H7 (cell line): ENCODE data around the gene BRINP1. TPM values are rescaled to one million over a fixed set of nuclear protein-coding genes. Genes with fewer than 3 reads are reported as not detected.

Experiments
- DNase-seq: peaks from one replicate; pipeline ENCODE4 v3.0.0; 2012
- H3K27me3 ChIP-seq: 2 replicates; pipeline ENCODE4 v1.6.0; 2011; ENCODE audit warnings: mild to moderate bottlenecking, low read length; ENCODE audit not compliant: control insufficient read depth, insufficient read depth
- H3K36me3 ChIP-seq: replicated peaks from 2 replicates; pipeline ENCODE4 v1.5.1; 2011; ENCODE audit warnings: low read length; ENCODE audit not compliant: control insufficient read depth, insufficient read depth
- H3K4me3 ChIP-seq: 2 replicates; pipeline ENCODE4 v1.5.1; 2011; ENCODE audit warnings: low read depth, mild to moderate bottlenecking, control low read depth, low read length, moderate library complexity; ENCODE audit not compliant: insufficient read depth
- total RNA-seq: library from RNA; depleted of rRNA; stranded (reverse); fragments of >200 nt; shearing (Covaris generic); gene quantifications from 2 replicates; pipeline ENCODE4 v1.2.3, GENCODE V29; 2014

BRINP1 gene
- total RNA-seq, 1 experiment from 2014 or later = 14.4 TPM

DNA sequence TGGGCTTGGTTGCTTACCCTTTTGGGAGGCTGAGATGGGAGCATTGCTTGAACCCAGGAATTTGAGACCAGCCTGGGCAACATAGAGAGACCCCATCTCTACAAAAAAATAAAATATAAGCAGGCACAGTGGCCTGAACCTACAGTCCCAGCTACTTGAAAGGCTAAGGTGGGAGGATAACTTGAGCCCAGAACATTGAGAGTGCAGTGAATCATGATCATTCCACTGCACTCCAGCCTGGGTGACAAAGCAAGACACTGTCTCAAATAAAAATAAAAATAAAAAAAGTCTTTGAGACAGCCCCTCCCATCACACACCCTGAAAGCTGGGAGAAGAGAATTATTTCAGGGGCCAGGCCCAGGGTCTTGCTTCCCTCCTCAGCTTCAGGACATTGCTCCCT, 251.8 kb downstream of the BRINP1 start:
- no peak for DNase-seq
- Histone ChIP-seq H3K4me3 (no peak overlapping the region), H3K27me3 (no peaks in the 10 kb centered on the region), H3K36me3 (no peaks in the 10 kb centered on the region)
